Hepatocyte (in vitro differentiated cells): ENCODE data around the gene KDM1A. TPM values are rescaled to one million over a fixed set of nuclear protein-coding genes. Genes with fewer than 3 reads are reported as not detected.

Source experiments
- DNase-seq: peaks from one replicate; pipeline ENCODE4 v3.0.0-alpha.2; 2016; ENCODE audit warnings: low spot score
- H2AFZ ChIP-seq: fragments of 200-600 bp; sonication (generic); 2 replicates; pipeline ENCODE4 v1.6.0; 2016; ENCODE audit warnings: antibody characterized with exemption, mild to moderate bottlenecking
- H3K27ac ChIP-seq: fragments of 200-600 bp; sonication (generic); 2 replicates; pipeline ENCODE4 v1.5.1; 2016; ENCODE audit warnings: mild to moderate bottlenecking
- H3K27me3 ChIP-seq: fragments of 200-600 bp; sonication (generic); 2 replicates; pipeline ENCODE4 v1.6.1; 2016
- H3K36me3 ChIP-seq: fragments of 200-600 bp; sonication (generic); replicated peaks from 2 replicates; pipeline ENCODE4 v1.5.1; 2016; ENCODE audit warnings: low read depth; ENCODE audit not compliant: insufficient read depth
- H3K4me1 ChIP-seq: fragments of 200-600 bp; sonication (generic); 2 replicates; pipeline ENCODE4 v1.5.1; 2016; ENCODE audit warnings: mild to moderate bottlenecking, moderate library complexity; ENCODE audit not compliant: insufficient read depth
- H3K4me2 ChIP-seq: fragments of 200-600 bp; sonication (generic); 2 replicates; pipeline ENCODE4 v1.6.0; 2016
- H3K4me3 ChIP-seq: fragments of 200-600 bp; sonication (generic); 2 replicates; pipeline ENCODE4 v1.5.1; 2016; ENCODE audit warnings: mild to moderate bottlenecking
- H3K79me2 ChIP-seq: fragments of 200-600 bp; sonication (generic); 2 replicates; pipeline ENCODE4 v1.6.0; 2017; ENCODE audit warnings: mild to moderate bottlenecking
- H3K9me2 ChIP-seq: fragments of 200-600 bp; sonication (generic); replicated peaks from 2 replicates; pipeline ENCODE4 v1.6.0; 2017; ENCODE audit warnings: mild to moderate bottlenecking; ENCODE audit not compliant: insufficient read depth
- H3K9me3 ChIP-seq: fragments of 200-600 bp; sonication (generic); 2 replicates; pipeline ENCODE4 v1.5.1; 2016; ENCODE audit warnings: low read depth, mild to moderate bottlenecking
- H4K20me1 ChIP-seq: fragments of 200-600 bp; sonication (generic); 2 replicates; pipeline ENCODE4 v1.6.0; 2016; ENCODE audit warnings: mild to moderate bottlenecking; ENCODE audit not compliant: insufficient read depth, poor library complexity, severe bottlenecking
- CTCF ChIP-seq: fragments of 200-600 bp; sonication (generic); IDR thresholded peaks from 2 replicates; pipeline ENCODE4 v1.5.1; 2016; ENCODE audit warnings: antibody characterized with exemption, mild to moderate bottlenecking; ENCODE audit not compliant: poor library complexity
- EZH2 ChIP-seq: fragments of 200-600 bp; sonication (generic); IDR thresholded peaks from 2 replicates; pipeline ENCODE4 v1.6.1; 2016; ENCODE audit warnings: antibody characterized with exemption, mild to moderate bottlenecking, borderline replicate concordance
- EZH2phosphoT487 ChIP-seq: fragments of 200-600 bp; sonication (generic); IDR thresholded peaks from one replicate; pipeline ENCODE4 v1.6.1; 2018; ENCODE audit warnings: antibody characterized with exemption, mild to moderate bottlenecking, low read depth, moderate library complexity; ENCODE audit not compliant: unreplicated experiment, severe bottlenecking
- WGBS: methylation state at CpG from one replicate; pipeline ENCODE4 v1.1.6; 2016; ENCODE audit warnings: low lambda C conversion rate; ENCODE audit errors: missing lambda C conversion rate; 5-methylcytosine and 5-hydroxymethylcytosine counted together
- polyA plus RNA-seq: library from polyadenylated mRNA; unstranded; fragments of >200 nt; fragmentation: Nextera tagmentation; extraction: Ambion mirVana; gene quantifications from 2 replicates; pipeline ENCODE4 v1.2.1, GENCODE V29; 2016
- total RNA-seq: library from RNA; depleted of rRNA; stranded (reverse); fragments of >200 nt; gene quantifications from 2 replicates; pipeline ENCODE4 v1.2.3, GENCODE V29; 2014

KDM1A gene
- total and polyA plus RNA-seq, 2 experiments from 2014 or later: 64.5 to 97.9 TPM

GRCh38 chr1:23110391-23110790, 91.1 kb downstream of the KDM1A start:
- peaks cover 55% of the 10 kb centered on the region for H4K20me1 ChIP-seq

GRCh38 chr1:23111600-23112535, 92.6 kb downstream of the KDM1A start:
- 72% methylated on average over 4 of the region's 6 CpGs for WGBS
- no peak for DNase-seq
- no peaks in the 10 kb centered on the region for H3K27me3 ChIP-seq
- TF ChIP-seq CTCF: no peak
- TF ChIP-seq EZH2: no peak
- no peak for TF ChIP-seq EZH2phosphoT487
- no peak overlapping the region for H3K27ac ChIP-seq
- H3K9me3 ChIP-seq: no peaks in the 10 kb centered on the region
- H3K4me3 ChIP-seq: no peak overlapping the region
- no peaks in the 10 kb centered on the region for H3K36me3 ChIP-seq
- peaks cover 55% of the 10 kb centered on the region for H4K20me1 ChIP-seq
- no peak overlapping the region for H3K4me2 ChIP-seq
- H3K4me1 ChIP-seq: peaks cover 3% of the 10 kb centered on the region
- no peaks in the 10 kb centered on the region for H3K9me2 ChIP-seq
- H2AFZ ChIP-seq: no peak overlapping the region
- H3K79me2 ChIP-seq: peaks cover 87% of the 10 kb centered on the region

More at GRCh38 chr1:23110391-23110790, 91.1 kb downstream of the KDM1A start:
- H2AFZ ChIP-seq: no peak overlapping the region
- H3K27ac ChIP-seq: no peak overlapping the region
- no peaks in the 10 kb centered on the region for H3K27me3 ChIP-seq
- peaks cover 75% of the 10 kb centered on the region for H3K79me2 ChIP-seq
- DNase-seq: no peak
- H3K36me3 ChIP-seq: no peaks in the 10 kb centered on the region
- no peaks in the 10 kb centered on the region for H3K9me2 ChIP-seq
- no peak for TF ChIP-seq CTCF
- TF ChIP-seq EZH2phosphoT487: no peak
- no peak for TF ChIP-seq EZH2
- no peak overlapping the region for H3K4me3 ChIP-seq
- no peak overlapping the region for H3K4me2 ChIP-seq
- WGBS: 97% methylated on average over 5 of the region's 5 CpGs
- no peaks in the 10 kb centered on the region for H3K9me3 ChIP-seq
- H3K4me1 ChIP-seq: peaks cover 3% of the 10 kb centered on the region

- Histone ChIP-seq H4K20me1 (peaks cover 60% of the 10 kb centered on the region), H3K4me2 (no peak overlapping the region), H3K4me3 (no peak overlapping the region), H3K9me2 (no peaks in the 10 kb centered on the region), H3K4me1 (peaks cover 3% of the 10 kb centered on the region), H3K79me2 (peaks cover 96% of the 10 kb centered on the region), H3K36me3 (no peaks in the 10 kb centered on the region), H3K9me3 (no peaks in the 10 kb centered on the region), H2AFZ (no peak overlapping the region), H3K27me3 (no peaks in the 10 kb centered on the region), H3K27ac (no peak overlapping the region)
- no peak for TF ChIP-seq EZH2phosphoT487
- no peak for TF ChIP-seq CTCF
- no peak for TF ChIP-seq EZH2
- 82% methylated on average over 6 of the region's 6 CpGs for WGBS
- no peak for DNase-seq
These were observed 95.3 kb downstream of the KDM1A start for GRCh38 chr1:23114424-23115079.
